ENCODE data around the gene RCOR2.
A peak's percentile ranks its signal among the peaks of the same experiment; 100 is the strongest.
"Not testable (repeated sequence)": the region's sequence is repeated elsewhere in the genome, so short reads cannot be mapped to it uniquely, and the experiment has no call there.

Gene RCOR2

GRCh38 chr11:63916837-63917691 lies at the start of gene RCOR2:
Gene RCOR2 (minus strand): TSS chr11:63917164. CDS start chr11:63916456, 708 bp downstream.
- TF ChIP-seq, protein P1, sequence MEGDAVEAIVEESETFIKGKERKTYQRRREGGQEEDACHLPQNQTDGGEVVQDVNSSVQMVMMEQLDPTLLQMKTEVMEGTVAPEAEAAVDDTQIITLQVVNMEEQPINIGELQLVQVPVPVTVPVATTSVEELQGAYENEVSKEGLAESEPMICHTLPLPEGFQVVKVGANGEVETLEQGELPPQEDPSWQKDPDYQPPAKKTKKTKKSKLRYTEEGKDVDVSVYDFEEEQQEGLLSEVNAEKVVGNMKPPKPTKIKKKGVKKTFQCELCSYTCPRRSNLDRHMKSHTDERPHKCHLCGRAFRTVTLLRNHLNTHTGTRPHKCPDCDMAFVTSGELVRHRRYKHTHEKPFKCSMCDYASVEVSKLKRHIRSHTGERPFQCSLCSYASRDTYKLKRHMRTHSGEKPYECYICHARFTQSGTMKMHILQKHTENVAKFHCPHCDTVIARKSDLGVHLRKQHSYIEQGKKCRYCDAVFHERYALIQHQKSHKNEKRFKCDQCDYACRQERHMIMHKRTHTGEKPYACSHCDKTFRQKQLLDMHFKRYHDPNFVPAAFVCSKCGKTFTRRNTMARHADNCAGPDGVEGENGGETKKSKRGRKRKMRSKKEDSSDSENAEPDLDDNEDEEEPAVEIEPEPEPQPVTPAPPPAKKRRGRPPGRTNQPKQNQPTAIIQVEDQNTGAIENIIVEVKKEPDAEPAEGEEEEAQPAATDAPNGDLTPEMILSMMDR (IDR thresholded peaks at IDR 0.05; ENCODE audit: low read length, missing control alignments): no peak
- peak within 1 kb of the TSS; percentile 52 for H3K4me3 ChIP-seq (replicated peaks; ENCODE audit: low read depth, low read length)
- peak; percentile 89 for DNase-seq (ENCODE audit: low read depth)

DNA sequence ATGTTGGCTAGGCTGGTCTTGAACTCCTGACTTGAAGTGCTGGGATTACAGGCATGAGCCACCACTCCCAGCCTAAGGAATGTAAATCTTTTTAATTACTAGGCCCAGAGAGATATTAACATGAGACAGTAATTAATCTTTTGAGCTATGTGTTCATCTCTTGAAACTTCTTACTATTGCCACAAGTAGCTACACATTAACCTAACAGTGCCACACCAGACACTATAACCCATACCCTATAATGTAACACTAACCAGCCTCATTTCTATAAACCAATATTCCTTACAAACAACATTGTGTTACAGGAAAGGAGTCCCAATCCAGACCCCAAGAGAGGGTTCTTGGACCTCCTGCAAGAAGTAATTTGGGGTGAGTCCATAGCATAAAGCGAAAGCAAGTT lies 49.5 kb upstream of the RCOR2 start:
- TF ChIP-seq, protein P1 (IDR thresholded peaks at IDR 0.05; ENCODE audit: low read length, missing control alignments): no peak
- H3K4me3 ChIP-seq (replicated peaks; ENCODE audit: low read depth, low read length): no peak overlapping the region
- no peak for DNase-seq (ENCODE audit: low read depth)

DNA sequence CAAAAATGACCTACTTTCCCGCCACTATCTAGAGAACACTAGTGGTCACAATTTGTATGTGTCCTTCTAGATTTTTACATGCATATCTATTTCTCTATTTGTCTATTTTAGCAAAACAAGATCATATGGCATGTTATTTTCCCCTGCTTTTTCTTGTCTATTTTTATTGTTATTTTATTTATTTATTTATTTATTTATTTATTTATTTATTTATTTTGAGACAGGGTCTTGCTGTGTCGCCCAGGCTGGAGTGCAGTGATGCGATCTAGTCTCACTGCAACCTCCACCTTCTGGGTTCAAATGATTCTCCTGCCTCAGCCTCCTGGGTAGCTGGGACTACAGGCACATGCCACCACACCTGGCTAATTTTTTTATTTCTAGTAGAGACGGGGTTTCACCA lies 46.9 kb upstream of the RCOR2 start:
- not testable (repeated sequence) for H3K4me3 ChIP-seq (replicated peaks; ENCODE audit: low read depth, low read length); DNase-seq (ENCODE audit: low read depth)

GRCh38 chr11:63961608-63962412 lies 44.8 kb upstream of the RCOR2 start:
- H3K4me3 ChIP-seq (replicated peaks; ENCODE audit: low read depth, low read length): no peak overlapping the region

GRCh38 chr11:63958008-63958407 lies 41.0 kb upstream of the RCOR2 start:
- TF ChIP-seq, protein P1 (IDR thresholded peaks at IDR 0.05; ENCODE audit: low read length, missing control alignments): no peak

More at GRCh38 chr11:63961608-63962412, 44.8 kb upstream of the RCOR2 start:
- TF ChIP-seq, protein P1 (IDR thresholded peaks at IDR 0.05; ENCODE audit: low read length, missing control alignments): no peak
- DNase-seq (ENCODE audit: low read depth): peak; percentile 43

GRCh38 chr11:63952570-63952969 lies 35.6 kb upstream of the RCOR2 start:
- H3K4me3 ChIP-seq (replicated peaks; ENCODE audit: low read depth, low read length): no peak overlapping the region
- no peak for DNase-seq (ENCODE audit: low read depth)
- TF ChIP-seq, protein P1 (IDR thresholded peaks at IDR 0.05; ENCODE audit: low read length, missing control alignments): no peak

More at GRCh38 chr11:63958008-63958407, 41.0 kb upstream of the RCOR2 start:
- no peak overlapping the region for H3K4me3 ChIP-seq (replicated peaks; ENCODE audit: low read depth, low read length)
- DNase-seq (ENCODE audit: low read depth): no peak
